GM12891 (cell line): Measurements from ENCODE around the gene OGDHL.

Source experiments
- PAX5 ChIP-seq: IDR thresholded peaks from 2 replicates; pipeline ENCODE4 v1.6.1; 2011; ENCODE audit warnings: low read length, moderate library complexity, mild to moderate bottlenecking; ENCODE audit not compliant: insufficient read depth, severe bottlenecking
- POLR2A ChIP-seq: IDR thresholded peaks from 2 replicates; pipeline ENCODE4 v1.6.1; 2011; ENCODE audit warnings: low read depth, low read length, control low read depth
- POLR2AphosphoS5 ChIP-seq: IDR thresholded peaks from 2 replicates; pipeline ENCODE4 v1.6.1; 2011; ENCODE audit warnings: low read depth, low read length, control low read depth
- POU2F2 ChIP-seq: IDR thresholded peaks from 2 replicates; pipeline ENCODE4 v1.6.1; 2011; ENCODE audit warnings: low read depth, mild to moderate bottlenecking, control low read depth, low read length, moderate library complexity
- SPI1 ChIP-seq: IDR thresholded peaks from 2 replicates; pipeline ENCODE4 v1.6.1; 2011; ENCODE audit warnings: low read depth, low read length, control low read depth
- TAF1 ChIP-seq: IDR thresholded peaks from 2 replicates; pipeline ENCODE4 v1.6.1; 2011; ENCODE audit warnings: low read depth, low read length, control low read depth

- TF ChIP-seq PAX5 (no peak), POLR2A (no peak), POLR2AphosphoS5 (no peak), TAF1 (no peak), SPI1 (no peak), POU2F2 (no peak)
Observed at GRCh38 chr10:49709934-49710333, 52.2 kb downstream of the OGDHL start.
